Ascending aorta (tissue), 2 donors: ENCODE measurements around the gene MARK3. TPM values are rescaled to one million over a fixed set of nuclear protein-coding genes. Genes with fewer than 3 reads are reported as not detected.

Experiments used
- DNase-seq, 2 donors: peaks; one replicate each; pipeline ENCODE4 v3.0.0-alpha.2; 2019; ENCODE audit warnings: low spot score in 2 of 2
- H3K27ac ChIP-seq, 2 donors: fragments of 200-600 bp; sonication (generic); one replicate each; pipeline ENCODE4 v1.5.1; 2016 to 2017; ENCODE audit warnings: mild to moderate bottlenecking in 1 of 2
- H3K27me3 ChIP-seq: fragments of 200-600 bp; sonication (generic); one replicate; pipeline ENCODE4 v1.5.1; 2017
- H3K36me3 ChIP-seq, 2 donors: fragments of 200-600 bp; sonication (generic); one replicate each; pipeline ENCODE4 v1.5.1; 2016
- H3K4me1 ChIP-seq, 2 donors: fragments of 200-600 bp; sonication (generic); one replicate each; pipeline ENCODE4 v1.5.1; 2016 to 2017; ENCODE audit warnings: mild to moderate bottlenecking in 1 of 2
- H3K4me3 ChIP-seq, 2 donors: fragments of 200-600 bp; sonication (generic); one replicate each; pipeline ENCODE4 v1.5.1; 2016 to 2017; ENCODE audit warnings: mild to moderate bottlenecking in 1 of 2
- H3K9me3 ChIP-seq, 2 donors: fragments of 200-600 bp; sonication (generic); one replicate each; pipeline ENCODE4 v1.5.1; 2016
- intact Hi-C: fragments of 100-400 bp; cut with DNase I; formaldehyde crosslinking; loops from one replicate; pipeline ENCODE4 v1.15.1; 2023
- total RNA-seq: library from RNA; depleted of rRNA; stranded (reverse); fragments of >200 nt; gene quantifications from one replicate; pipeline ENCODE4 v1.1.0, GENCODE V29; 2016
- TF ChIP-seq, protein P1 (sequence below), 3 experiments: fragments of 200-600 bp in 2 of 3; fragments of 450-650 bp in 1 of 3; sonication (generic) in 2 of 3; IDR thresholded peaks; one replicate each; pipeline ENCODE4 v1.5.1; 2016 to 2019; ENCODE audit warnings: antibody characterized with exemption in 3 of 3, mild to moderate bottlenecking in 1 of 3, moderate library complexity in 1 of 3

MARK3 gene
- total RNA-seq, 1 donor from 2014 or later: 78.1 TPM

DNA sequence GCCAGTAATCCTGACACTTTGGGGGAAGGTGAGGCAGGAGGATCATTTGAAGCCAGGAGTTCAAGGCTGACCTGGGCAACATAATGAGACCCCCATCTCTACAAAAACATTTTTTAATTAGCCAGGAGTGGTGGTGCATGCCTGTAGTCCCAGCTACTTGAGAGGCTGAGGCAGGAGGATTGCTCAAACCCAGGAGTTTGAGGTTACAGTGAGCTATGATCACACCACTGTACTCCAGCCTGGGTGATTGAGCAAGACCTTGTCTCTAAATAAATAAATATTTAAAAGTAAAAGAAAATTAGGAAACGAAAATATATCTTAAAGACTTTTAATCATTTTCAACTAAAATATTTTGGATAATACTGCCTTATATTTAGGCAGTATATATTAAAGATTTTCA is 111.6 kb downstream of the MARK3 start:
- peaks cover 3 to 7% of the 10 kb centered on the region in 2 donors for H3K4me1 ChIP-seq
- H3K36me3 ChIP-seq: peaks cover 29 to 36% of the 10 kb centered on the region in 2 donors
- TF ChIP-seq, protein P1, sequence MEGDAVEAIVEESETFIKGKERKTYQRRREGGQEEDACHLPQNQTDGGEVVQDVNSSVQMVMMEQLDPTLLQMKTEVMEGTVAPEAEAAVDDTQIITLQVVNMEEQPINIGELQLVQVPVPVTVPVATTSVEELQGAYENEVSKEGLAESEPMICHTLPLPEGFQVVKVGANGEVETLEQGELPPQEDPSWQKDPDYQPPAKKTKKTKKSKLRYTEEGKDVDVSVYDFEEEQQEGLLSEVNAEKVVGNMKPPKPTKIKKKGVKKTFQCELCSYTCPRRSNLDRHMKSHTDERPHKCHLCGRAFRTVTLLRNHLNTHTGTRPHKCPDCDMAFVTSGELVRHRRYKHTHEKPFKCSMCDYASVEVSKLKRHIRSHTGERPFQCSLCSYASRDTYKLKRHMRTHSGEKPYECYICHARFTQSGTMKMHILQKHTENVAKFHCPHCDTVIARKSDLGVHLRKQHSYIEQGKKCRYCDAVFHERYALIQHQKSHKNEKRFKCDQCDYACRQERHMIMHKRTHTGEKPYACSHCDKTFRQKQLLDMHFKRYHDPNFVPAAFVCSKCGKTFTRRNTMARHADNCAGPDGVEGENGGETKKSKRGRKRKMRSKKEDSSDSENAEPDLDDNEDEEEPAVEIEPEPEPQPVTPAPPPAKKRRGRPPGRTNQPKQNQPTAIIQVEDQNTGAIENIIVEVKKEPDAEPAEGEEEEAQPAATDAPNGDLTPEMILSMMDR (IDR thresholded peaks at IDR 0.05): no peak
- intact Hi-C loops: no loop called here
- H3K4me3 ChIP-seq: no peak overlapping the region
- no peak for DNase-seq
- H3K27me3 ChIP-seq: no peaks in the 10 kb centered on the region
- no peak overlapping the region for H3K27ac ChIP-seq
- no peaks in the 10 kb centered on the region for H3K9me3 ChIP-seq

DNA sequence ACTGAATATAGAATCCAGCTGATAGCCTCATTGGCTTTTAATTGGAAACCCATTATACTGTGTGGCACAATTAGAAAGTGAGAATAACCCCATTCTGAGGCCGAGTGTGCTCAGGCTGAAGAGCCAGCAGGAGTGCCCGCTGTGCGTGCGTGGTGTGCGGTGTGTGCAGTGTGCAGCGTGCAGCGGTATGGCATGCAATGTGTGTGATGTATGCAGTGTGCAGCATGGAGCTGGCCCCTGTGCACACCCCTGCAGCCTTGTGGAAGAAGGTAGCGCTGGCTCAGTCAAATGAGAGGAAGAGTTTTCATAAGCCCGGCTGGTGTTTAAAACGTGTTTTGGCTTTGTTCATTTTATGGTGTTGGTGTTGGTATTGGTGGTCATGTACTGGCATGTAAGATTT is 114.5 kb downstream of the MARK3 start:
- DNase-seq: peak in 1 of 2 donors; percentile 31

DNA sequence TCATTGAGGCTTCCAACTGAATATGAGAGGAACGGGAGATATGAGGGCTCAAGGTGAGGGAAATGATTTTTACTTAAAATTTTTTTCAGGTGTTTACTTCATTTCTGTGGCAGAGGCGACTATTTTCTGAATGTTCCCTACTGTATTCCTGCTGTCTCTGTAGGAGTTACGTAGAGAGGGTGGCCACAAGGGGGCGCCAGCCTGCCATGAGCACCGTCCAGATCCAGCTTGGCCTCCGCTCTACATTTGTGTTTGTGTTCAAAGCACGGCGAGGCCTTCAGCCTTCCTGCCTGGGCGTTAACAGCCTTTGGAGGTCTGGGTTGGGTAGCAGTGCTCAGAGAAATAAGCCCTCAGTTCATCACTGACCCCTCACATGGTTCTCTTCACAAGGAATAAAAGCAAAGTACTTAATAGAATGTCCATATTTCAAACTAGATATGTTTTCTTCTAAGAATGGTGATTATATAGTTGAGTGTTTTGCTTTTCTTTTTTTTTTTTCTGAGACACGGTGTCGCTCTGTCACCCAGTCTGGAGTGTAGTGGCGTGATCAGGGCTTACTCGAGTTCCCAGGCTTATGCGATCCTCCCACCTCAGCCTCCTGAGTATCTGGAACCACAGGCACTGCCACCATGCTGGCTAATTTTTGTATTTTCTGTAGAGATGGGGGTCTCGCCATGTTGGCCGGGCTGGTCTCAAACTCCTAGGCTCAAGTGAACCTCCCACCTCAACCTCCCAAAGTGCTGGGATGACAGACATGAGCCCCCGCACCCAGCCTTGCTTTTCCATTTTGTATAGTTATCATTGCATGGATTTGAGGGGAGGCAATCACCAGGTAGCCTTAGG is 115.2 kb downstream of the MARK3 start:
- intact Hi-C loops: loop anchor here (1.0 kb wide), 1 partner anchor 46 kb away; no protein-coding TSS in a partner anchor
- H3K27ac ChIP-seq: peak overlapping the region; percentile 55

More for the DNA sequence above, 114.5 kb downstream of the MARK3 start:
- Histone ChIP-seq H3K27me3 (no peaks in the 10 kb centered on the region), H3K4me1 (peaks cover 3 to 5% of the 10 kb centered on the region in 2 donors), H3K27ac (no peak overlapping the region), H3K4me3 (no peak overlapping the region), H3K36me3 (peaks cover 45 to 52% of the 10 kb centered on the region in 2 donors), H3K9me3 (no peaks in the 10 kb centered on the region)
- TF ChIP-seq, protein P1 (IDR thresholded peaks at IDR 0.05): no peak
- intact Hi-C loops: loop anchor here (1.0 kb wide), 1 partner anchor 47 kb away; no protein-coding TSS in a partner anchor

DNA sequence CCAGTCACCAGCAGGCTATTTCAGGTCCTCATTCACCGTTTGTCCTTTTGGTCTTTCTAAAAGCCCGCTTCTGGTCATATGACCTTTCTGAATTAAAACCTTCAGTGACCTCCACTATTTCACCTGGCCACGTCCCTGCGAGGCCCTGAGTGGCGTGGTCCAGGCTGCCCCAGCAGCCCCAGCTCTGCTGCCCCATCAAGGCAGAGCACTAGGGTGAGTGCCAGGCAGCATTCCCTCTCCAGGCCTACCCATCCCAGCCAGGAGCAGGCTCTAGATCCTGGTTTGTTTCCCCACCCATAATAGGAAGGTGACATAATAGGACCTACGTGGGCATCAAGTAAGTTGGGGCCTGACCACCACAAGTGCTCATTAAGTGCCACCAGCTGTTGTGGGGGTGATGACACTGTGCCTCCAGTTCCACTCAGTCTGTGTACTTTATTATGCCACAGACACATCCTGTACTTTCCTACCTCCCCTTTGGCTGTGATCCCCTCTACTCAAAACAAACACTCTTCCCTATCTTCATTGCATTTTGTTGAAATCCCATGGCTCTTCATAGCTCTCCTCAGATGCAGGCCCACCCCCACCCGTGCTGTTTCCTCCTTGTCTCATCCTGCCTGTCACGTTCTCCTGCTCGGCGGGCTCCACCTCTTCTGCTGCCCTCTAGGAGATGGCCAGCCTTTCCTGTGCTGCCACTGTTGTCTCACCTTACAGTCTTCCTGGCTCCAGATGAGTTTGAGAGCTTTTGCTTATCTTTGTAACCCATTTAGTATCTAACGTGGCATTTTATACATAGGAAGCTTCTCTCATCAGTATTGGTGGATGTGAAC is 116.0 kb downstream of the MARK3 start:
- Histone ChIP-seq H3K36me3 (peaks cover 46 to 49% of the 10 kb centered on the region in 2 donors), H3K4me3 (no peak overlapping the region), H3K9me3 (no peaks in the 10 kb centered on the region), H3K4me1 (peaks cover 3 to 5% of the 10 kb centered on the region in 2 donors), H3K27me3 (no peaks in the 10 kb centered on the region), H3K27ac (peak overlapping the region in 1 of 2 donors; percentile 55)
- TF ChIP-seq, protein P1 (IDR thresholded peaks at IDR 0.05): no peak
- intact Hi-C loops: no loop called here
- DNase-seq: peak in 1 of 2 donors; percentile 50

More for the DNA sequence above, 115.2 kb downstream of the MARK3 start:
- peaks cover 3 to 5% of the 10 kb centered on the region in 2 donors for H3K4me1 ChIP-seq
- TF ChIP-seq, protein P1 (IDR thresholded peaks at IDR 0.05): peak; percentile 79 to 93 (median 90)
- no peaks in the 10 kb centered on the region for H3K27me3 ChIP-seq
- DNase-seq: peak in 1 of 2 donors; percentile 95
- H3K4me3 ChIP-seq: no peak overlapping the region
- no peaks in the 10 kb centered on the region for H3K9me3 ChIP-seq
- H3K36me3 ChIP-seq: peaks cover 47 to 52% of the 10 kb centered on the region in 2 donors

DNA sequence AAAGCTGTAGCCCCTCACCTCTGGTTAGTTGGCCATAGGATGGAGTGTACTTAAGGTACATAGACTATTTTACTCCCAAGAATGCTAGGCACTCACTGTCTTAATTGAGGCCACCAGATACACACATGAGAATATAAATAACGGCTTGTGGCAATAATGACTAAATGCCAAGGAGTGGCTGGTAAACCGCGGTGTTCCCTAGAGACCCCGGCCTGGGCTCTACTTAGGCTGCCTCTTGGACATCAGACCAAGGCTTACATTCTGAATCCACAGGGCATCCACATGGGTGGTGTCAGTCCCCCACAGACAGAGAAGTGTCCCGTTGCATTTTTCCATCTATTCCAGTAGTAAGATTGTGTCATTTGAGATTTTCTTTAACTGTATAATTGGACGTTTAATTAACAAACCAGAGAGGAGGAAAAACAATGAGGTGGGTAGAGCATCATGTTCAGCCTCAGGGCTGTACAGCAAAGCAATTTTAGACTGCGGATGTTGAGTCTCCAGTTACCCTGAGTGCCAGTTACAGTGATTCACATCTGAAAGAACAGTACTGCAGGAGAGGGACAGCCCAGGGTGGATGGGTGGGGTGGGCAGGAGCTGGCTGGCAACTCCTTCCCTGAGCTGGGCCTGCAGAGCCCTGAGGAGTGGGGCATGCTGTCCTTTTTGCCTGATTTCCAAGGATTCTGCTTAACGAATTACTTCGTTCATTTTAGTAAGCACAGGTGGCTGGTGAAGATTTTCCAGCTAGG is 116.9 kb downstream of the MARK3 start:
- Histone ChIP-seq H3K4me1 (peaks cover 3 to 5% of the 10 kb centered on the region in 2 donors), H3K27ac (no peak overlapping the region), H3K4me3 (no peak overlapping the region), H3K9me3 (no peaks in the 10 kb centered on the region), H3K27me3 (no peaks in the 10 kb centered on the region), H3K36me3 (peaks cover 42 to 49% of the 10 kb centered on the region in 2 donors)
- peak in 1 of 2 donors; percentile 27 for DNase-seq
- intact Hi-C loops: no loop called here
- TF ChIP-seq, protein P1 (IDR thresholded peaks at IDR 0.05): no peak
